ENCODE measurements around the gene CCDC185. TPM values are rescaled to one million over a fixed set of nuclear protein-coding genes. Genes with fewer than 3 reads are reported as not detected.

Gene CCDC185
- total and polyA plus RNA-seq, 10 of the 15 experiments (the other 5 are each of a cell fraction or from before 2014, with no cell fraction given) = not detected

DNA sequence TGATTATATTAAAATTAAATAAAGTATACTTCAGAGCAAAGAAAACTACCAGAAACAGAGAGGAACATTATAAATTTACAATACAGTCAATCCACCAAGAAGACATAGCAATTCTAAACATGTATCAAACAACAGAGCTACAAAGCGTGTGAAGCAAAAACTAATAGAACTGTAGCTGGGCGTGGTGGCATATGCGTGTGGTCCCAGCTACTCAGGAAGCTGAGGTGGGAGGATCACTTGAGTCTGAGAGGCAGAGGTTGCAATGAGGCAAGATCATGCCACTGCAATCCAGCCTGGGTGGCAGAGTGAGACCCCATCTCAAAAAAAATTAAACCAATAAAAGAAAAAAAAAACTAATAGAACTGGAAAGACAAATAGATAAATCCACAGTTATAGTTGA lies 12.3 kb downstream of the CCDC185 start:
- DNase-seq (ENCODE audit: low read depth, low spot score) = no peak
- ChIA-PET RAD21 (ENCODE audit: unreplicated experiment) (no interaction called here), POLR2A (no interaction called here), CTCF (interaction anchor here (0.8 kb wide), 1 partner anchor 10 kb away, joined by 3 read pairs; no protein-coding TSS in a partner anchor), SMC1A (ENCODE audit: uncharacterized antibody, unreplicated experiment) (no interaction called here)
- Histone ChIP-seq H3K9me3 (replicated peaks; ENCODE audit: control insufficient read depth, insufficient read depth, low read length) (no peaks in the 10 kb centered on the region), H3K27ac (ENCODE audit: control insufficient read depth, insufficient read depth) (no peak overlapping the region), H3K4me2 (ENCODE audit: control insufficient read depth, insufficient read depth) (no peak overlapping the region), H3K9ac (ENCODE audit: control insufficient read depth, insufficient read depth, low read length) (no peak overlapping the region), H3K27me3 (replicated peaks in 1 of 2; ENCODE audit: control insufficient read depth in 2 of 2, insufficient read depth in 2 of 2, low read length in 1 of 2) (no peaks in the 10 kb centered on the region), H3K36me3 (ENCODE audit: control insufficient read depth in 2 of 2, insufficient read depth in 2 of 2, low read length in 1 of 2) (no peaks in the 10 kb centered on the region), H2AFZ (ENCODE audit: control insufficient read depth, low read depth, low read length) (no peak overlapping the region), H4K20me1 (ENCODE audit: control insufficient read depth, insufficient read depth) (no peaks in the 10 kb centered on the region), H3K4me1 (ENCODE audit: control insufficient read depth, insufficient read depth, low read length) (no peaks in the 10 kb centered on the region), H3K4me3 (no peak overlapping the region), H3K79me2 (ENCODE audit: control insufficient read depth, insufficient read depth, low read length) (no peaks in the 10 kb centered on the region)
- intact Hi-C loops (cut with micrococcal nuclease; ENCODE audit: unreplicated experiment) (no loop called here), in situ Hi-C loops (cut with MboI) (no loop called here)
- BruUV-seq (replicated peaks) = no TSS peak
- FAIRE-seq = no peak
- 83% methylated on average over 3 of the region's 3 CpGs for WGBS (ENCODE audit: insufficient coverage, insufficient replicate concordance, low lambda C conversion rate, missing lambda C conversion rate)
- no peak for ATAC-seq
- no peak for TF ChIP-seq JUND (IDR thresholded peaks at IDR 0.05; ENCODE audit: low read depth, low read length)
- TF ChIP-seq CHD1 (IDR thresholded peaks at IDR 0.05; ENCODE audit: low read depth, low read length) = no peak
- no peak for TF ChIP-seq ZZZ3 (IDR thresholded peaks at IDR 0.05; ENCODE audit: control insufficient read depth, insufficient read length, low read depth)

DNA sequence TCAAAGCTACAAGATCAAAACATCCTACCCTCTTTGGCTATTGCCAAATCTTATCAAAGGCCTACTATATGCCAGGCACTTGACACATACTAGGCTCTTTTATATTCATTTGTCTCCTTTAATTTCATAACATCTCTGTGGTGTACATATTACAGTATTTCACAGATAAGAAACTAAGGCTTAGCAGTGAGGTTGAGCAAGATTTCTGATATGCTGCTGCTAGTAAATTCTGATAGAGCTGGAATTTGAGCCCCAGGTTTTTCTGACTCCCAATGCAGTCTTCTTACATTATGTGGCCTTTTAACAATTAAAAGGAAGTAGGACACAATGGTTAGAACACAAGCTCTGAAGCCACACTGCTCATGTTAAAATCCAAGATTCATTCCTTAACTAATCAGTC lies 16.8 kb downstream of the CCDC185 start:
- DNase-seq (ENCODE audit: low read depth, low spot score) (no peak), ATAC-seq (no peak), FAIRE-seq (no peak)
- in situ Hi-C loops (cut with MboI) = no loop called here
- Histone ChIP-seq H3K36me3 (ENCODE audit: control insufficient read depth in 2 of 2, insufficient read depth in 2 of 2, low read length in 1 of 2) (no peaks in the 10 kb centered on the region), H4K20me1 (ENCODE audit: control insufficient read depth, insufficient read depth) (no peaks in the 10 kb centered on the region), H2AFZ (ENCODE audit: control insufficient read depth, low read depth, low read length) (no peak overlapping the region), H3K4me1 (ENCODE audit: control insufficient read depth, insufficient read depth, low read length) (no peaks in the 10 kb centered on the region), H3K9ac (ENCODE audit: control insufficient read depth, insufficient read depth, low read length) (no peak overlapping the region), H3K27me3 (replicated peaks in 1 of 2; ENCODE audit: control insufficient read depth in 2 of 2, insufficient read depth in 2 of 2, low read length in 1 of 2) (no peaks in the 10 kb centered on the region; a peak in 1 of 4 replicates), H3K4me3 (no peak overlapping the region), H3K4me2 (ENCODE audit: control insufficient read depth, insufficient read depth) (no peak overlapping the region), H3K79me2 (ENCODE audit: control insufficient read depth, insufficient read depth, low read length) (no peaks in the 10 kb centered on the region), H3K27ac (ENCODE audit: control insufficient read depth, insufficient read depth) (no peak overlapping the region), H3K9me3 (replicated peaks; ENCODE audit: control insufficient read depth, insufficient read depth, low read length) (no peaks in the 10 kb centered on the region)
- no TSS peak for BruUV-seq (replicated peaks)
- ChIA-PET SMC1A (ENCODE audit: uncharacterized antibody, unreplicated experiment) (no interaction called here), CTCF (interaction anchor here (1.1 kb wide), 1 partner anchor 320 kb away, joined by 3 read pairs; no protein-coding TSS in a partner anchor), RAD21 (ENCODE audit: unreplicated experiment) (no interaction called here), POLR2A (no interaction called here)
- intact Hi-C loops (cut with micrococcal nuclease; ENCODE audit: unreplicated experiment) = no loop called here
- TF ChIP-seq, protein P1, sequence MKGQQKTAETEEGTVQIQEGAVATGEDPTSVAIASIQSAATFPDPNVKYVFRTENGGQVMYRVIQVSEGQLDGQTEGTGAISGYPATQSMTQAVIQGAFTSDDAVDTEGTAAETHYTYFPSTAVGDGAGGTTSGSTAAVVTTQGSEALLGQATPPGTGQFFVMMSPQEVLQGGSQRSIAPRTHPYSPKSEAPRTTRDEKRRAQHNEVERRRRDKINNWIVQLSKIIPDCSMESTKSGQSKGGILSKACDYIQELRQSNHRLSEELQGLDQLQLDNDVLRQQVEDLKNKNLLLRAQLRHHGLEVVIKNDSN (IDR thresholded peaks at IDR 0.05; ENCODE audit: borderline replicate concordance, extremely low read length, insufficient read depth, low read depth, low read length) = no peak
- TF ChIP-seq SUZ12 (IDR thresholded peaks at IDR 0.05; ENCODE audit: unreplicated experiment) = no peak
- no peak for TF ChIP-seq MYB (IDR thresholded peaks at IDR 0.05; ENCODE audit: borderline replicate concordance, low read depth, low read length)
- no peak for TF ChIP-seq SREBF2 (IDR thresholded peaks at IDR 0.05; ENCODE audit: low read length)
- no peak for TF ChIP-seq ZNF622 (IDR thresholded peaks at IDR 0.05)
- TF ChIP-seq CREM (IDR thresholded peaks at IDR 0.05; ENCODE audit: low read depth) = no peak
- TF ChIP-seq WRNIP1 (IDR thresholded peaks at IDR 0.05; ENCODE audit: borderline replicate concordance, low read depth, low read length) = no peak
- no peak for TF ChIP-seq NRF1 (conservative IDR thresholded peaks at IDR 0.05; ENCODE audit: low read depth, low read length)
- no peak for TF ChIP-seq KAT2A (conservative IDR thresholded peaks at IDR 0.05; ENCODE audit: control insufficient read depth, low read depth, low read length)
- TF ChIP-seq RFX5 (IDR thresholded peaks at IDR 0.05; ENCODE audit: low read depth, low read length) = no peak
